IMR-90 (cell line): ENCODE results near the gene ADH1C. TPM values are rescaled to one million over a fixed set of nuclear protein-coding genes. Genes with fewer than 3 reads are reported as not detected.

Experiments
- ATAC-seq: fragments of 200-7000 bp; cut with Tn5 transposase; 2 replicates; pipeline ENCODE4 v1.9.1; 2020; ENCODE audit warnings: low read depth, mild to moderate bottlenecking, moderate library complexity
- BruUV-seq: library from RNA; stranded (reverse); fragments of 400-500 nt; replicated peaks from 2 replicates; lab custom pipeline; 2021; lab: Mats Ljungman, UMichigan
- CTCF ChIA-PET: fragments of 300-600 bp; formaldehyde crosslinking; extraction: SDS; loops from one replicate; lab custom pipeline; 2021; ENCODE audit warnings: antibody characterized with exemption; lab: Yijun Ruan, JAX
- POLR2A ChIA-PET: fragments of 300-600 bp; sonication (Branson Sonifier 250); formaldehyde crosslinking; loops from one replicate; lab custom pipeline; 2022; ENCODE audit warnings: antibody characterized with exemption; ENCODE audit not compliant: unreplicated experiment; lab: Charles Lee
- DNase-seq: peaks from one replicate; pipeline ENCODE4 v3.0.0; 2013
- H2AFZ ChIP-seq: replicated peaks from 2 replicates; pipeline ENCODE3; 2013; ENCODE audit warnings: low read length, mild to moderate bottlenecking; ENCODE audit not compliant: poor library complexity
- H2AK5ac ChIP-seq: 2 replicates; pipeline ENCODE4 v1.6.1; 2013; ENCODE audit warnings: low read depth, low read length, inconsistent platforms
- H2AK9ac ChIP-seq: replicated peaks from 2 replicates; pipeline ENCODE3; 2013; ENCODE audit warnings: mild to moderate bottlenecking, low read depth, low read length, moderate library complexity; ENCODE audit not compliant: poor library complexity
- H2BK120ac ChIP-seq: 2 replicates; pipeline ENCODE4 v1.6.1; 2013; ENCODE audit warnings: low read depth, low read length, inconsistent platforms
- H2BK15ac ChIP-seq: 3 replicates; pipeline ENCODE4 v1.6.1; 2013; ENCODE audit warnings: low read depth, low read length, inconsistent platforms
- H2BK20ac ChIP-seq: 2 replicates; pipeline ENCODE4 v1.6.1; 2013; ENCODE audit warnings: low read depth, mild to moderate bottlenecking, inconsistent platforms, low read length, moderate library complexity
- H2BK5ac ChIP-seq: 2 replicates; pipeline ENCODE4 v1.6.1; 2013; ENCODE audit warnings: mild to moderate bottlenecking, low read depth, low read length, inconsistent platforms; ENCODE audit not compliant: poor library complexity, severe bottlenecking
- H3K14ac ChIP-seq: replicated peaks from 2 replicates; pipeline ENCODE4 v1.6.1; 2013; ENCODE audit warnings: low read depth, low read length, inconsistent platforms
- H3K18ac ChIP-seq: 2 replicates; pipeline ENCODE4 v1.6.1; 2013; ENCODE audit warnings: low read depth, low read length, control low read depth
- H3K23ac ChIP-seq: 2 replicates; pipeline ENCODE4 v1.6.1; 2013; ENCODE audit warnings: low read depth, low read length, inconsistent platforms
- H3K27ac ChIP-seq: 2 replicates; pipeline ENCODE4 v1.5.1; 2013; ENCODE audit warnings: mild to moderate bottlenecking, control low read depth, low read length; ENCODE audit not compliant: insufficient read depth
- H3K27me3 ChIP-seq: 2 replicates; pipeline ENCODE4 v1.6.1; 2013; ENCODE audit warnings: low read length; ENCODE audit not compliant: control insufficient read depth, insufficient read depth
- H3K36me3 ChIP-seq: 2 replicates; pipeline ENCODE4 v1.6.1; 2013; ENCODE audit warnings: low read length, mixed read lengths; ENCODE audit not compliant: control insufficient read depth, insufficient read depth
- H3K4ac ChIP-seq: 2 replicates; pipeline ENCODE4 v1.6.1; 2013; ENCODE audit warnings: low read depth, low read length, inconsistent platforms
- H3K4me1 ChIP-seq: 2 replicates; pipeline ENCODE4 v1.6.1; 2013; ENCODE audit warnings: low read length, mixed read lengths; ENCODE audit not compliant: control insufficient read depth, insufficient read depth
- H3K4me2 ChIP-seq: 2 replicates; pipeline ENCODE4 v1.6.1; 2013; ENCODE audit warnings: low read depth, mild to moderate bottlenecking, control low read depth, low read length, moderate library complexity
- H3K4me3 ChIP-seq: 2 replicates; pipeline ENCODE4 v1.5.1; 2013; ENCODE audit warnings: low read depth, mild to moderate bottlenecking, control low read depth, low read length, moderate library complexity; ENCODE audit not compliant: insufficient read depth
- H3K56ac ChIP-seq: 2 replicates; pipeline ENCODE4 v1.6.1; 2013; ENCODE audit warnings: low read length, inconsistent platforms; ENCODE audit not compliant: insufficient read depth; ENCODE audit errors: extremely low read depth
- H3K79me1 ChIP-seq, 2 experiments: 2 replicates each; pipeline ENCODE4 v1.6.1; 2013; ENCODE audit warnings: low read length in 2 of 2, inconsistent platforms in 1 of 2, low read depth in 1 of 2
- H3K9ac ChIP-seq: 2 replicates; pipeline ENCODE4 v1.6.1; 2013; ENCODE audit warnings: low read depth, low read length, control low read depth
- H3K9me1 ChIP-seq: 2 replicates; pipeline ENCODE4 v1.6.1; 2013; ENCODE audit warnings: low read length, inconsistent platforms; ENCODE audit not compliant: insufficient read depth
- H3K9me3 ChIP-seq: 2 replicates; pipeline ENCODE4 v1.6.1; 2013; ENCODE audit warnings: low read length; ENCODE audit not compliant: control insufficient read depth, insufficient read depth
- H4K20me1 ChIP-seq: 2 replicates; pipeline ENCODE4 v1.6.1; 2013; ENCODE audit warnings: low read length, inconsistent platforms; ENCODE audit not compliant: insufficient read depth
- H4K5ac ChIP-seq: 2 replicates; pipeline ENCODE4 v1.6.1; 2013; ENCODE audit warnings: mild to moderate bottlenecking, low read depth, low read length, control low read depth
- H4K8ac ChIP-seq, 2 experiments: 2 replicates each; pipeline ENCODE4 v1.6.1; 2013; ENCODE audit warnings: low read depth in 2 of 2, low read length in 2 of 2, control low read depth in 1 of 2, inconsistent platforms in 1 of 2
- H4K91ac ChIP-seq: 2 replicates; pipeline ENCODE4 v1.6.1; 2013; ENCODE audit warnings: low read depth, low read length, inconsistent platforms; ENCODE audit not compliant: insufficient read depth
- FOS ChIP-seq: fragments of 150-350 bp; IDR thresholded peaks from 2 replicates; pipeline ENCODE4 v1.6.1; 2016; ENCODE audit warnings: low read depth, low read length
- MAFK ChIP-seq: IDR thresholded peaks from 2 replicates; pipeline ENCODE4 v1.6.1; 2012; ENCODE audit warnings: low read depth, low read length, improper control_type of control experiment
- RAD21 ChIP-seq: IDR thresholded peaks from 2 replicates; pipeline ENCODE4 v1.6.1; 2012; ENCODE audit warnings: low read length, improper control_type of control experiment
- SMC3 ChIP-seq: fragments of 150-350 bp; IDR thresholded peaks from 2 replicates; pipeline ENCODE4 v1.6.1; 2016; ENCODE audit warnings: low read depth, mild to moderate bottlenecking, antibody characterized with exemption, low read length, moderate library complexity
- dilution Hi-C: fragments of 300-500 bp; cut with HindIII; formaldehyde crosslinking; loops from one replicate; pipeline ENCODE4 v1.14.3; 2018; ENCODE audit warnings: low sequenced_read_pairs; ENCODE audit not compliant: unreplicated experiment
- in situ Hi-C: fragments of 300-500 bp; cut with MboI; formaldehyde crosslinking; loops from 3 replicates; pipeline ENCODE4 v1.14.3; 2019; ENCODE audit warnings: low sequenced_read_pairs, inconsistent platforms, mixed read lengths
- intact Hi-C: fragments of 100-400 bp; cut with micrococcal nuclease; formaldehyde crosslinking; loops from 2 replicates; pipeline ENCODE4 v1.10.0; 2022
- polyA plus RNA-seq, 3 experiments: library from polyadenylated mRNA; depleted of rRNA; stranded (reverse); fragments of >200 nt; gene quantifications; 2 replicates each; pipeline ENCODE4 v1.2.3, GENCODE V29; 2012; ENCODE audit warnings: low replicate concordance in 1 of 3
- total RNA-seq: library from RNA; depleted of rRNA; stranded (reverse); fragments of >200 nt; gene quantifications from 2 replicates; pipeline ENCODE4 v1.2.3, GENCODE V29; 2012
- TF ChIP-seq, protein P1 (sequence below): fragments of 150-350 bp; IDR thresholded peaks from 2 replicates; pipeline ENCODE4 v1.6.1; 2016; ENCODE audit warnings: low read depth, mild to moderate bottlenecking, low read length, moderate library complexity, borderline replicate concordance
- TF ChIP-seq, protein P2 (sequence below): fragments of 150-350 bp; IDR thresholded peaks from 2 replicates; pipeline ENCODE4 v1.6.1; 2017; ENCODE audit warnings: mild to moderate bottlenecking, antibody characterized with exemption, low read length, low read depth

Gene ADH1C
- total and polyA plus RNA-seq, 2 of the 4 experiments (the other 2 are of a cell fraction), result 0.26 TPM; not detected in 1

- CTCF ChIA-PET, result no interaction called here
- no peak overlapping the region for H2AK9ac ChIP-seq
- no peak overlapping the region for H3K4ac ChIP-seq
- H4K8ac ChIP-seq, result no peak overlapping the region
- H3K9me1 ChIP-seq, result no peaks in the 10 kb centered on the region
- no peaks in the 10 kb centered on the region for H3K27me3 ChIP-seq
- no peak overlapping the region for H3K4me2 ChIP-seq
- H2BK15ac ChIP-seq, result no peak overlapping the region
- POLR2A ChIA-PET, result no interaction called here
- peak overlapping the region; percentile 54; the same call in 1 of the 2 replicates for H3K27ac ChIP-seq
- dilution Hi-C loops, result no loop called here
- H2BK5ac ChIP-seq, result no peak overlapping the region
- H4K91ac ChIP-seq, result no peak overlapping the region
- H2BK20ac ChIP-seq, result no peak overlapping the region
- DNase-seq, result no peak
- H3K14ac ChIP-seq, result no peak overlapping the region
- no peaks in the 10 kb centered on the region for H3K9me3 ChIP-seq
- H3K18ac ChIP-seq, result peak overlapping the region; percentile 95
- H2AFZ ChIP-seq, result no peak overlapping the region
- no peak overlapping the region for H3K56ac ChIP-seq
- no TSS peak for BruUV-seq
- no peaks in the 10 kb centered on the region for H4K20me1 ChIP-seq
- peaks cover 3% of the 10 kb centered on the region; the same call in 1 of the 2 replicates for H3K4me1 ChIP-seq
- no peak overlapping the region; the same call in 1 of the 2 replicates for H3K9ac ChIP-seq
- peak; percentile 35; the same call in 1 of the 2 replicates for ATAC-seq
- in situ Hi-C loops, result no loop called here
- intact Hi-C loops, result no loop called here
- H4K5ac ChIP-seq, result peak overlapping the region; percentile 87
- no peaks in the 10 kb centered on the region for H3K36me3 ChIP-seq
- no peak overlapping the region for H2BK120ac ChIP-seq
- no peak overlapping the region for H2AK5ac ChIP-seq
- no peak overlapping the region for H3K23ac ChIP-seq
- H3K4me3 ChIP-seq, result no peak overlapping the region
- H3K79me1 ChIP-seq, result no peaks in the 10 kb centered on the region
- TF ChIP-seq MAFK (no peak), RAD21 (no peak), SMC3 (no peak), FOS (no peak)
- TF ChIP-seq, protein P1, sequence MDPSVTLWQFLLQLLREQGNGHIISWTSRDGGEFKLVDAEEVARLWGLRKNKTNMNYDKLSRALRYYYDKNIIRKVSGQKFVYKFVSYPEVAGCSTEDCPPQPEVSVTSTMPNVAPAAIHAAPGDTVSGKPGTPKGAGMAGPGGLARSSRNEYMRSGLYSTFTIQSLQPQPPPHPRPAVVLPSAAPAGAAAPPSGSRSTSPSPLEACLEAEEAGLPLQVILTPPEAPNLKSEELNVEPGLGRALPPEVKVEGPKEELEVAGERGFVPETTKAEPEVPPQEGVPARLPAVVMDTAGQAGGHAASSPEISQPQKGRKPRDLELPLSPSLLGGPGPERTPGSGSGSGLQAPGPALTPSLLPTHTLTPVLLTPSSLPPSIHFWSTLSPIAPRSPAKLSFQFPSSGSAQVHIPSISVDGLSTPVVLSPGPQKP, result no peak
- TF ChIP-seq, protein P2, sequence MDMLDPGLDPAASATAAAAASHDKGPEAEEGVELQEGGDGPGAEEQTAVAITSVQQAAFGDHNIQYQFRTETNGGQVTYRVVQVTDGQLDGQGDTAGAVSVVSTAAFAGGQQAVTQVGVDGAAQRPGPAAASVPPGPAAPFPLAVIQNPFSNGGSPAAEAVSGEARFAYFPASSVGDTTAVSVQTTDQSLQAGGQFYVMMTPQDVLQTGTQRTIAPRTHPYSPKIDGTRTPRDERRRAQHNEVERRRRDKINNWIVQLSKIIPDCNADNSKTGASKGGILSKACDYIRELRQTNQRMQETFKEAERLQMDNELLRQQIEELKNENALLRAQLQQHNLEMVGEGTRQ, result no peak
These were observed 9.3 kb upstream of the ADH1C start for GRCh38 chr4:99361899-99362275.
